Measurements from ENCODE around the gene GYPC.

GRCh38 chr2:126660971-126661370 lies 5.0 kb downstream of the GYPC start:
- no peak for TF ChIP-seq CTCF (IDR thresholded peaks at IDR 0.05; ENCODE audit: insufficient read depth, low read length)
- no peak for TF ChIP-seq POLR2AphosphoS5 (IDR thresholded peaks at IDR 0.05; ENCODE audit: low read depth)
- no peak for TF ChIP-seq REST (IDR thresholded peaks at IDR 0.05; ENCODE audit: insufficient replicate concordance, low read depth)
- no peak for TF ChIP-seq GABPA (IDR thresholded peaks at IDR 0.05; ENCODE audit: low read depth)
